ENCODE results near the gene GPC1.

GPC1 gene

DNA sequence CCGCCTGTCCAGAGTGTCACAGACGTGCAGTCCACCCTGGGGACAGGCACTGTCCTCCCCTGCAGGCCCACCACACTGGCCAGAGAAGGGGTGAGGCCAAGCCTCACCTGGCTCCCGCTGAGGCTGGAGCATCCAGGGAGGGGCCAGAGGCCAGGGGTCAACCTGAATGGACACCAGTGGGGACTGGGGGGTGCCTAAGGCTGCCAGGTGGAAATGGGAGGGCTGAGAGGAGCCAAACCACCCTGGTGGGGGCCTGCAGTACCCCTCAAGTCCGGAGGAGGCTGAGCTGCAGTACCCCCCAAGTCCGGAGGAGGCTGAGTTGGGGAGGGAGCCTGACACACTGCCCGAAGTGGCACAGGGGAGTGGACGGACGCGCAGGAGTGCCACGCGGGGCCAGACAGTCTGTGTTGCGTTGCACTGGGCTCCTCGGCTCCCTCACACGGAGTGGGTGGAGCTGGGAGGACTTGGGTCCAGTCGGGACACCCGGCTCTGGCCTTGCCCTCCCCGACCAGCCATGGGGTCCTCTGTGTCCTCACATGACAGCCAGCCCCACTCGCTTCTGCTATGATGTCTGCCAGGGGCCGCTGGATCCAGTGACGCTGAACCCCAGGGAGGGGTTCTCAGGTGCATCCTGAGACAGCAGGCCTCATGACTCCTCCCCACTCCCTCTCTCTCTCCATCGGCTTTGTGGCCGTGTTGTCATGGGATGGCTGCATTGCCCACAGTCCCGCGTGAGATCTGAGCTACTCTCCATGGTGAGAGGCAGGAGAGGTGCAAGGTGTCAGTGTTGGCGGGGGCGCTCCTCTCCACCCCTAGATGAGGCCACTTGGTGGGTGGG is 22.3 kb upstream of the GPC1 start:
- no peak for DNase-seq

DNA sequence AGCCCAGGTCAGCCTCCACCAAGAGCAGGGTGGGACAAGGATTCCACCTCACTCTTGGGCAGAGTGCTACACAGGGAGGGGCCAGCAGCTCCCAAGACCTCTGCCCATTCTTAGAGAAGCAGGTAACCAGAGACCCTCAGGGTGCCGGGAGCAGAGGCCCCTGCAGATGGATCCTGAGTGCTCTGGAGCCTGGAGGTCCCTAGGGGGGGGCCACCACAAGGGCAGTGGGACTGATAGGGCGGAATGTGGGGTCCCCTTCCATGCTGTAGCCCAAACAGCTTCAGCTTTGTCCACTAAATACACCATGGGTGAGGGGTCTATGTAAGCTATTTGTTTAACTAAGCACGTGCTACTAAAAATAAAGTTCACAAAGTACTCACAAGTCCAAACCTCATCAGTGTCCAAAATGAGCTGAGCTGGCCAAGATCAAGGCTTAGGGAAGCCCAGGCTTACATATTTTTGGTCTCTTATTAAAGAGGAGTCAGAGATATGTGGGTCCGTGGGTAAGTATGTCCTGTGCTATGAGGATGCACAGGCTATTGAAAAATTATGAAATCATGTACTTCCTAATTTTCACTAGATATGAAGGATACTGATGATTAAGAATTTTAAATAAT is 21.5 kb upstream of the GPC1 start:
- no peak for DNase-seq

DNA sequence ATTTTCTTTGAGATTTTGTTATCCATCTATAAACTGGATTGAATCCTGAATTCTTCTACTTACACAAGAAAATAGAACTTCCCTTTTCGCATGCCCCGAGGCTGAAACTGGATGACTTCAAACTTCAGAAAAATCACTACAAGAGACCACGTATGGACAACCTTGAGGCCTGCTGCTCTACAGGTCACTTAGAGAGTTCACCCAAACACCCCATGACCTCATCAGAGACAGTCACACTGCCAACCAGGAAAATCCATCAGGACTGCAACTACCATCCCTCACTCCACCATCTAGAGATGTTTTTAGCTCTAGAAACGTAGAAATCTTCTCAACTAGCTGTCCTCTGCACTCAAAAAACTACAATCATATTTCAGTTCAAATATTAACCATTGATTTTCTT is 18.6 kb upstream of the GPC1 start:
- DNase-seq: no peak

DNA sequence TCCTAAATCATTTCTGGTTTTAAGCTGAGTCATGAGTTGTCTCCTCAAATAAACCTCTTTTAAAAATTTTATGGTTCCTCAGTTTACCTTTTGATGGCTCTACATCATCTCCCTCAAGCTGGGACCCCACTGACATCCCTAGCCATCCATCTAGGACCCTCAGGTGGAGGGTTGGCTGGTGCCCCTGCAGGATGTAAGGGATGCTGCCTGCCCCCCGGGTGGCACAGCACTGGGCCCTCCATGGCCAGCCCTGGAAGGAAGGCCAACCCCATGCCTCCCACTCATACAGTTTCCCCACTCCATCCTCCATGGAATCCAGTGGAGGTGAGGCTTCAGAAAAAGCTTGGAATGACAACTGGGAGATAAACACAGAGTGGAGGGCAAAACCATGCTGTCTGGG is 17.2 kb upstream of the GPC1 start:
- DNase-seq: no peak

DNA sequence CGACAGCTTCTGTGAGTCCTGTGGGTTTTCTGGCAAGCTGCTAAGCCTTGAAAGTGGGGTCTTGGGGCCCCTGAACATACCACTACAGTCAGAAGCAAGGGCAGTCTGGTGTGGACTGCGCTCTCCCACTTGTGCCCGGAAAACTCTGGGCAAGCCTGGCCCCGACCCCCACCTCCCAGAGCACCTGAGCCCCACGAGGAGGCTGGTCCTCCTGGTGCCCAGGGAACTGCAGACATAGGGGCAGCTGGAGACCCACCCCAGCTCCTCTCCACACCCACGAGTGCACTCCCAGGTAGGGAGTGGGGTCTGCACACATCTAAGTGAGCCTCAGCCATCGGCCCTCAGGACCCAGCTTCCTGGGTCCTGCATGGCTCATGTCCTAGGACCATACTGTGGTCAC is 16.2 kb upstream of the GPC1 start:
- no peak for DNase-seq

DNA sequence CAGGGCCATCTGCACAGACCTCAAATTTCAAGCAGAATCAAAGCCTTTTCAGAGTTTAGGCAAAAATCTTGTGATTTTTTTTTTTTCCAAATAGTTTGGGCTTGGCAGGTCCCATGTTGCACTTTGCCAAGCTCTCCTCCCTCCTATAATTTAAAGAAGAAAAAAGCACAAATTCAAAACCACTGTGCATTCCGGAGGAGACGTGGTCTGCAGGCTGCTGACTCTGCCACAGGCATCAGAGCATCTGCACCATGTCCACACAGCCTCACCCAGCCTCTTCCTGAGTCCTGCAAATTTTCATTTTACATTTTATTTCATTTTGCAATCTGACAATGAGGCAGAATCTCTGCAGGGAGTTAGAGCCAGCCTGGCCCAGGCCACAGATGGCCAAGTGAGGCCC is 15.7 kb upstream of the GPC1 start:
- no peak for DNase-seq

DNA sequence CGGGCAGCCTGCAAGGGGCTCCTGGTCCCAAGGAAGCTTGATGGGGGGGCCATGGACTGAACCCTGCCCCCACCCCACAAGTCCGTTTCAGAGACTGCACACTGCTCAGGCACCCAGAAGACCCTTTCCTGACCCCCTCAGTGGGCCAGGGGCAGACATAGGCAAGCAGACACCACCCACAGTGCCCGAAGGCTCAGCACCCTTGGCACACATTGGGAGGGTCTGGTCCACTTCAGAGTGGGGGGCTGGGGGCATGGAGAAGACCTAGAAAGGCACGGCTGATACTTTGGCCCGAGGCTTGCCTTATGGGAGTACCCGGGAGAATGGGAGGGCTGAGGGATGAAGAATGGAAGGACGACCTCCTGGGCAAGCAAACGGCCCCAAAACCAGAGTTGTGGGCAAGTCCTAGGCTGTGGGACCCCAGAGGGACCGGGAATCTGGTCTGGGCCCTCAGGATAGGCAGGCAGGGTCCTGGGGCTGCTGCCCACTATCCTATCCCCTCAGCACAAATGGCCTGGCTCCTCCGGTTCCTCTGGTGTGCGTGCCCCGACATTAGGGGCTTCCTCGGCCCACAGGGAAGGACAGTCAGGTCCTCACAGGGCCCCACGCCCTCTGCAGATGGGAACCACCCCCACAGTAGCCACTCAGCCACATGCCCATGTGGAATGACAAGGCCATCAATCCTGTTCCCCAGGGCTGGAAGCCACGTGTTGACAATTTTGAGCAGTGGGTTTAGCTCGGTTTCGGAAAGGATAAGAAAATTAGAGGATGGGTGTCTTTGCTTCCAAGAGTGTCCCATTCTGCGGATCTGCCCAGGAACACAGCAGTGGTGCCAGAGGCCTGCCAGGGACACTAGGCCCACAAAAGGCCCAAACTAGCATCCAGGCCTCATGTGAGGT is 15.0 kb upstream of the GPC1 start:
- no peak for DNase-seq

DNA sequence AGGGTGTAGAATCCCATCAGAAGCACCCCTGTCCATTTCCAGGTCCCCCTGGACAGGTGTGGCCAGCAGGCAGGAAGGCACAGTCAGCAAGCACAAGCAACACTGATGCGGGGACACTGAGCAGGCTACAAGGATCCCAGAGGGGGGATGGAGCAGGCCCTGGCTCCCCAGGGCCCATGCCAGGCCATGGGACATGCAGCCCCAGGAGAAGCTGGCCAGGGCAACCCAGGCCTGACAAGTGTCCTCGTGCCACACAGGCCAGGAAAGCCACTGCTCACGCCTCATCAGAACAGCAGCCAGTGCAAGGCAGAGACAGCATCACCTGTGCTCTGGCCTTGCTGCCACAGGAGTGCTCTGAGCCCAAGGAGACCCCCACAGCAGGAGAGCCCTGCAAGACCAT is 14.1 kb upstream of the GPC1 start:
- no peak for DNase-seq

DNA sequence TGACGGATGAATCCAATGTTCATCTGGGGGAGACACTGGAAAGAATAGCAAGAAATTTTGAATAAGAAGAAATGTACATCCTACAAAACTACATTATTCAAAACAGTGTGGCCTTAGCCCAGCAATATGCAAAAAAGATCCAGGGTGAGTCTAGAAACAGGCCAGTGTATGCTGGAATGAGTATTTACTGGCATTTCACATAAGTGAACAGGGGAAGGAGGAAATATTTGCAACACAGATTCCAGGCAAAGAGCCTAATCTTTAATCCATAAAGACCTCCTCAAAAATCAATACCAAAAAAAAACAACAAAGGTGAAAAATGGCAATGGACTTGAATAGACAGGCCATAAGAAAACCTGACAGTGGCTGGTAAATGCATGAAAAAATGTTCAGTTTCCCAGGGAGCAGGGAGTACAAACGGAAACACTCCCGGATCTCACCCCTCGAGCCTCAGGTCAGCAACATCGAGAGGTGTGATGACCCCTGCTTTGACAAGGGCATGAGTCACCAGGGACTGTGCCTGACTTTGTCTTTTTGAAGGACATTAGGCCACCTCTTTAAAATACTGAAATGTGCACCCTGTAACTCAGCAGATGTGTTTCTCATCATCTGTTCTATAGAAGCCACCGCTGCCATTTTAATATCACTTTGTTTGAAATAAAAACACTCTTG is 12.7 kb upstream of the GPC1 start:
- DNase-seq: no peak

DNA sequence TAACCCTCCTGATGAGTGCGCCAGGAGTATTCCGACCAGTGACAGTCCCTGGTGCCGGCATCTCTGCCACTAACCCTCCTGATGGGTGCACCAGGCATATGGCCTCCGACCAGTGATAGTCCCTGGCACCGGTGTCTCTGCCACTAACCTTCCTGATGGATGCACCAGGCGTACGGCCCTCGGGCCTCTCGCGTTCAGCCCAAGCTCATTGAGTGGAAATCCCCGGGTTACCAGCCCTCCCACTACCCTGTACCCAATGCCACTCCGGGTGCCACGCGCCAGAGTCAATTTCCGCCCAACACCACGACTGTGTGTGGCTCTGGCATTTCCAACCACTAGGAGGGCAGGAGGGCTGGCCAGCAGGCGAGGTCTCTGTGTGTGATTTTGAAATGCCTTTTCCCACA is 11.7 kb upstream of the GPC1 start:
- no peak for DNase-seq

DNA sequence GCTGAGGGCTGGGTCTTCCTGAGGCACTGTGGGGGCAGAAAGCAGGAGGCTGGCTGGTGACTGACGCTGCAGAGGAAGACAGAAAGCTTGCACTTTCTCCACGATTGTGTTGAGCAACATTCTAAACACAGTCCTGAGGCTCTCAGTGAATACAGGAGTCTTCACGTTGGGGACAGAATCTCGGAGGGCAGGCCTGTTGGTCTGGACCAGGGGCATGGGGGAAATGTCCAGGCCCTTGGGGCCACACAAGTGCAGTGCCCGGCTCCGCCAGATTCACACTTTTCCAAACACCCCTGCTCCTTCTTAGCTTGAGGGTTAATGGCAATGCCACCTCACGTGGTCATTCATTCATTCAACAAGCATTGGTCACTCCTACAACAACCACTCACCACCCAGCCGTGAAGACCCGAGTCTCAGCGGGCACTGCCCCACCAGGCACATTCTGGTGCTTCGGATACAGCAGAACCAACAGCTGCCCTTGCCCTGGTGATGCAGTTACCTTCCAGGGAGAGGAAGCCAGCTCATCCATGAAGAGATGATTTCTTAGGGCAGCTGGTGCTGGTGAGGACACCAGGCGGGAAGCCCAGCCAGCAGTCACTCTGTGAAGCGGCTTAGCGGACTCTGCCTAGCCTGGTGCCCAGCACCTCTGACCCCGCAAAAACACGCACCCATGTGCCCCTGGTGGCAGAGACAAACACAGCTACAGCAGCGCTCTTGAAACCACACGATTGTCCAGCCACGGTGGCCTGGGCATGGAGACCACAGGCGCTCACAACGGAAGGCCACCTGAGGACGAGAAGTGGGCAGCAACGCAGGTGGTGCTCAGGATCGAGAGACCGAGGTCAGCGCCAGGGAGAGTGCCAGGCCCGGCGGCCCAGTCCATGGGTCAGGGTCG is 10.9 kb upstream of the GPC1 start:
- no peak for DNase-seq

DNA sequence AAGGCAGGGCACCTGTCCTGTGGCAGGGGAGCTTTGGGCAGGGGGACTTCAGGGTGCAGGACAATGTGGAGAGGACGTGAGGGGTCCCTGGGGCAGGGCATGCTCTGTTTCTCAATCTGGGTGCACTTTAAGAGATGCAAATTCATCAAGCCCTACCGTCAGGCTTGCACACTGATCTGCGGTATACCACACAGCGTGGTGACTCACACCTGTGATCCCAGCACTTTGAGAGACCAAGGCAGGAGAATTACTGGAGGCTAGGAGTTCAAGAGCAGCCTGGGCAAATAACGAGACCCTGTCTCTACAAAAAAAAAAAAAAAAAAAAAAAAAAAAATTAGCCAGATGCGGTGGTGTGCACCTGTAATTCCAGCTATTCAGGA is 10.2 kb upstream of the GPC1 start:
- no peak for DNase-seq

DNA sequence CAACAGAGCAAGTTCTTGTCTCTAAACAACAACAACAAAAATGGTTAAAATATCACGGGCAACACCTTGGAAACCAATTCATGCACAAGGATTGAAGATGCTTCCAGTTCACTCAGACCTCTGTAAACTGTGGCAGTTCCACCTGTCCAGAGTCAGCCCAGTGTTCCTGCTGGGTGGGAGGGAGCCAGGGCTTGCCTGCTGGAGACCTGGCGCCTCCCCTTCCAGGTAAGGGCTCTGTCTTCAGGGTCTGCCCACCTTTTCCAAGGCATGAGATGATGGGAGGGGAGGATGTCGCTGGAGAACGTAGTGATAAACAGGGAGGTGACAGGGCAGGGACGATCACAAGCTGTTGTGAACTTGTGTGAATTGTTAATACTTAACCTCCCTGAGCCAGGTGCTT is 9.8 kb upstream of the GPC1 start:
- DNase-seq: no peak

DNA sequence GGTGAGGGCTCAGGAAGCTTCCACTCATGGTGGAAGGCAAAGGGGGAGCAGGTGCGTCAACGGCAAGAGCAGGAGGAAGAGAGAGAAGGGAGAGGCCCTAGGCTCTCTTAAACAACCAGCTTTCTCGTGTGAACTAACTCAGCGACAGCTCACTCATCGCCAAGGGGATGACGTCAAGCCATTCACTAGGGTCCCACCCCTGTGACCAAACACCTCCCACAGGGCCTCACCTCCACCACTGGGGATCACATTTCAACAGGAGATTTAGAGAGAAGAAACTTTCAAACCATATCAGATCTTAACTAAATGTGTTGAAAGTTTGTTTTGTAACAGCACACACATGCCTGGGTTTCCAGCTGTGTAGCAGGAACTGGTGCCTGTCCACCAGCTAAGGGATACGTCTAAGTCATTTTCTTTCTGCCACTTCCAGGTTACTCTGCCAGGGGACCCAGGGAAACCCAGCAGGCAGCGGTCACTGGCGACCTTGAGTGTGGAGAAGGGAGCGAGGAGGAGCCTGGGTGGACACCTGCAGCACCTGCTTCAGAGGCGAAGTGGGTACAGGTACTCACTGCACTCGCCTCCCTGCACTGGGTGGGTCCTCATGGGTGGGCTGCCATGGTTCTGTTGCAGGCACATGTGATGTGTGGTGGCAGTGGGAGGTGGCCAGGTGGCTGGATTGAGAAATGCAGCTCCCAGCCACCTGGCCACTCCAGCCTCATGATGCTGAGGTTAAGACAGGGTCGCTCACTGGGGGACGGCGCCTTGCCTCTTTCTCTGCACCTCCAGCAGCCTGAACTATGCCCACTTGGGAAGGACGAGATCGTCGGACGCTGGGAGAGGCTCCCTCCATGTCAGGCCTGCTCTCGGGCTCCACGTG is 8.4 kb upstream of the GPC1 start:
- no peak for DNase-seq

DNA sequence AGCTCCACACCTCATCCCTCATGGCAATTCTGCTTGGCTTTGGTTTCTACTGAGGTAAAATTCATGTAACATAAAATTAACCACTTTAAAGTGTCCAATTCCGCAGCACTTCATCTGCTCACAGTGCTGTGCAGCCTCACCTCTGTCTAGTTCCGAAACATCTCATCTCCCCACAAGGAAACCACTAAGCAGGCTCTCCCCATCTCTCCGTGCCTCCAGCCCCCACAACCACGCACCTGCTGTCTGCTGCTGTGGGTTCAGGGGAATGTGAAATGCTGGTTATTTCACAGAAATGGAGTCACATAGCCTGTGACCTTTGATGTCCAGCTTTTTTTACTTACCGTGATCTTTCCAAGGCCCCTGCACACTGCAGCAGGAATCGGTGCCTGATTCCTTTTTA is 7.7 kb upstream of the GPC1 start:
- no peak for DNase-seq

DNA sequence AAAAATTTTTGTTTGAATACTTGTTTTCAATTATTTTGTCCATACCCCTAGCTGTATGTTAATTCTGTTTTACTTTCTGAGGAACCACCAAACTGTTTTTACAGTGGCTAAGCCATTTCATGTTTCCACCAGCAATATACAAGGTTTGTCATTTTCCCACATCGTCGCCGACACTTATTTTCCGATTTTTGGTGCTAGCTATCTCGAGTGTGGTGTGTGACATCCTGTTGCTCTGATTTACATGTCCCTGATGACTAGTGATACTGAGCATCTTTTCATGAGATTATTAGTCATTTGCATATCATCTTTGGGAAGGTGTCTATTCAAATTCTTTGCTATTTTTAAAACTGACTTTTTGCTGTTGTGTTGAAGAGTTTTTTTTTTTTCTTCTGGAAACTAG is 7.2 kb upstream of the GPC1 start:
- DNase-seq: no peak

DNA sequence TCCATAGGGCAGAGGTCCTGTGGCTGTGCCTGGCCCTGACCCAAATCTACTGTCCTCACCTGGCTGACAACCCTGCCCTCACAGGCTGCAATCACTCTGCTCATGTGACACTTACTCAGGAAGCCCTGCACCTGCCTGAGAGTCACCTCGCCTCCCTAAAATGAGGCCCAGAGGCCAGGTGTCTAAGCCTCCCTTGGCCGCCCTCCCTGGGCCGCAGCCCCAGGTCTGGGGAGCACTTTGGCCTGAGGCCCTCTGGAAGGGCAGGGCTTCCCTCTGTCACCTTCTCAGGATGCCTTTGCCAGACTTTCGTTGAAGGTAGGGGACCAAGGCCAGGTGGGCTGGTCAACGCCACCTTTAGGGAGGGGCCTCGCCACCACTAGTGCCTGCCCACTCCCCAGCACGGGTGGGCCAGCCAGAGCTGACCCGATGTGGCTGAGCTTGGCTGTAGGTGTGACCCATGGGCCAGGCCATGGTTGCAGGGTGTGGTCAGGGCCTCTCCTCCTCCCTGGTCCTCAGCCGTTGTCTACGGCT is 6.1 kb upstream of the GPC1 start:
- no peak for DNase-seq

DNA sequence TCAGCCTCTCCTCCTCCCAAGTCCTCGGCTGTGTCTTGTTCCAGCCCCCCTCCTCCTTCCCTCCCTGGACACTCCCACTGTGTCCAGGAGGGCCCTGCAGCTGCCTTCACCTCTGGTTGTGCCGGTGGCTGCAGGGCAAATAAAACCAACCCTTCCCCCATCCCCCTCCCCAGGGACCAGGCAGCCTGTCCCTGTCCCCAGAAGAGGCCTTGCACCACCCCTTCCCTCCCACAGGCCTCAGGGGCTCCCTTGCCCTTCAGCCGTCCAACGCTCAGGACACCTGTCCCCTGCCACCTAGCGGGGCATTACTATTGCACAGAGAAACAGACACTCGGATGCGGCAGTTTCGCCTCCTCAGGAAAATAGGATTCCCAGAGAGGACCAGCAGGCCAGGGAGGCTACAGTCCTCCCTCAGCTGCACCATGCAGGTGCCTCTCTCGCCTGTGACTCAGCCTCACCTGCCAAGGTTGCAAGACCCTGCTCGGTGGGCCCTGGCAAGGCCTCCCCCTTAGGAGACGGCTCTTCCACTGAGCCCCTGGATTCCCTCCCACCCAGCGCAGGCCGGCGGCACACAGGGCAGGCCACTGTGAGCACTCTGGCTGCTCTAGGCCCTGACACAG is 5.5 kb upstream of the GPC1 start:
- no peak for DNase-seq

DNA sequence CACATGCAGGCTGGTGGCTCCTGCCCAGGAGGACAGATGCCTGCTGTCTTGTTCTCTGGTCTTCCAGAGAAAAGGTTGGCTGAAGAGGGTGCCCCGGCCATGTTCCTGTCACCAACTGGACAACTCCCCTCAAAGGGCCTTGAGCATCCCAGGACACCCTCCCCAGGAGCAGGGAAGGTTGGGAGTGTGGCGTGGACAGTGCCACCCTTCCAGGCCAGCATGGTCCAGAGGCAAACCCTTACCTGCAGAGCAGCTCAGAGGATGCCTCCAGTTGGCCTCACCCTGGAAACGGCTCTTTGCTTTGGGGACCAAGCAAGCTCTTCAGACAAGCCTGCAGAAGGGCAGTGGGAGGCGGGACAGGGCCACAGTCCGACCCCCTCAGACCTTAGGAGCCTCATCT is 4.9 kb upstream of the GPC1 start:
- DNase-seq: no peak

DNA sequence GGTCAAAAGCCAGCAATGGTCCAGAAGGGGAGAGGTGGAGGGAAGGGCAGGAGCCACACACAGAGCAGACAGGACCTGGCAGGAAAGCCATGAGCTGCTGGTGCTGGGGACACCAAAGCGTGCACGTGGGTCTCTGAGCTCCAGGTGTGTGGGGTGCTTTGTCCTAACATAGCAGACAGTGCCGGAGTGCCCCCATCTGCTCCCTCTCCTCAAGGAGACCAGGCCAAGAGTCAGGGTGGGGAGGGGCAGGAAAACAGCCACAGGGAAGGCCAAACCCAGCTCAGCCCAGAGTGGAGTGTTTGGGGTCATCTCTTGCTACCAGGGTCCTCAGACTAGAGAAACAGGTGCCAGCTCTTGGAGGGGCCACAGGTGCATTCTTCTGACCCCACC is 4.2 kb upstream of the GPC1 start:
- DNase-seq: no peak

Measured in KG1 (cell line).